K562 (cell line): ENCODE measurements around the gene ZNF343. TPM values are rescaled to one million over a fixed set of nuclear protein-coding genes. Genes with fewer than 3 reads are reported as not detected.

ENCODE experiments used
- ATAC-seq: fragments of 200-7000 bp; cut with Tn5 transposase; 3 replicates; pipeline ENCODE4 v1.9.1; 2020; ENCODE audit warnings: moderate library complexity
- BruUV-seq: library from RNA; stranded (reverse); fragments of 400-500 nt; replicated peaks from 2 replicates; lab custom pipeline; 2021; lab: Mats Ljungman, UMichigan
- CTCF ChIA-PET: fragments of 300-600 bp; formaldehyde crosslinking; extraction: SDS; loops from one replicate; lab custom pipeline; 2021; ENCODE audit warnings: low intra/inter-chr PET ratio; lab: Yijun Ruan, JAX
- POLR2A ChIA-PET: fragments of 300-600, 350-650 bp; sonication (Branson Sonifier 250); formaldehyde crosslinking; extraction: SDS; loops from one replicate; lab custom pipeline; 2021; ENCODE audit warnings: antibody characterized with exemption, inconsistent platforms; lab: Yijun Ruan, JAX
- DNase-seq, 4 experiments: peaks; one replicate each; pipeline versions ENCODE4 v3.0.0 to v3.0.0-alpha.2; 2011 to 2018; ENCODE audit warnings: low spot score in 3 of 4, mixed read lengths in 3 of 4; ENCODE audit errors: extremely low read depth in 1 of 4
- FAIRE-seq: peaks from 2 replicates; lab custom pipeline; 2011; peaks lifted over from hg19 to GRCh38; lab: Jason Lieb, UNC
- H2AFZ ChIP-seq: 2 replicates; pipeline ENCODE4 v1.6.0; 2011; ENCODE audit warnings: low read depth, low read length, control low read depth, inconsistent platforms
- H3K27ac ChIP-seq: fragments of 200-600 bp; 3 replicates; pipeline ENCODE4 v1.8.0; 2011; ENCODE audit warnings: low read depth, mild to moderate bottlenecking, control low read depth, inconsistent platforms, low read length, moderate library complexity, mixed read lengths; ENCODE audit errors: extremely low read depth
- H3K27me3 ChIP-seq, 2 experiments: fragments of 300-600 bp in 1 of 2; 2 replicates in 1 of 2; 3 replicates in 1 of 2; pipeline versions ENCODE4 v1.6.0 to v1.8.0; 2011; ENCODE audit warnings: inconsistent platforms in 2 of 2, low read length in 2 of 2, mild to moderate bottlenecking in 1 of 2, mixed read lengths in 1 of 2, moderate library complexity in 1 of 2; ENCODE audit not compliant: control insufficient read depth in 2 of 2, insufficient read depth in 2 of 2
- H3K36me3 ChIP-seq: fragments of 300-600 bp; 3 replicates; pipeline ENCODE4 v1.8.0; 2011; ENCODE audit warnings: mild to moderate bottlenecking, low read length, inconsistent platforms; ENCODE audit not compliant: control insufficient read depth, insufficient read depth
- H3K4me1 ChIP-seq, 2 experiments: fragments of 200-600 bp in 1 of 2; replicated peaks in 1 of 2; 2 replicates in 1 of 2; 3 replicates in 1 of 2; pipeline versions ENCODE4 v1.5.1 to v1.8.0; 2011; ENCODE audit warnings: inconsistent platforms in 2 of 2, low read length in 2 of 2, mild to moderate bottlenecking in 1 of 2, mixed read lengths in 1 of 2, moderate library complexity in 1 of 2; ENCODE audit not compliant: control insufficient read depth in 2 of 2, insufficient read depth in 2 of 2
- H3K4me2 ChIP-seq: 2 replicates; pipeline ENCODE4 v1.6.1; 2011; ENCODE audit warnings: low read length, control low read depth, inconsistent platforms, mixed read lengths; ENCODE audit not compliant: insufficient read depth
- H3K4me3 ChIP-seq: fragments of 200-600 bp; sonication (generic), shearing (Covaris generic); 2 replicates; pipeline ENCODE4 v1.5.1; 2016; ENCODE audit warnings: control low read depth, inconsistent platforms
- H3K79me2 ChIP-seq: fragments of 200-600 bp; 3 replicates; pipeline ENCODE4 v1.8.0; 2011; ENCODE audit warnings: low read length, inconsistent platforms; ENCODE audit not compliant: control insufficient read depth, insufficient read depth
- H3K9ac ChIP-seq, 2 experiments: 2 replicates each; pipeline versions ENCODE4 v1.6.0 to v1.6.1; 2011; ENCODE audit warnings: low read depth in 2 of 2, low read length in 2 of 2, control low read depth in 1 of 2, inconsistent platforms in 1 of 2, mild to moderate bottlenecking in 1 of 2, mixed read lengths in 1 of 2; ENCODE audit not compliant: insufficient read depth in 1 of 2
- H3K9me1 ChIP-seq: one replicate; pipeline ENCODE4 v1.6.0; 2011; ENCODE audit warnings: inconsistent platforms, mild to moderate bottlenecking, low read length, moderate library complexity; ENCODE audit not compliant: control insufficient read depth, insufficient read depth
- H3K9me3 ChIP-seq: replicated peaks from 2 replicates; pipeline ENCODE4 v1.5.1; 2011; ENCODE audit warnings: low read depth, low read length, inconsistent platforms; ENCODE audit not compliant: control insufficient read depth, insufficient read depth
- H4K20me1 ChIP-seq: replicated peaks from 2 replicates; pipeline ENCODE4 v1.6.1; 2011; ENCODE audit warnings: low read length, inconsistent platforms, mixed read lengths; ENCODE audit not compliant: control insufficient read depth, insufficient read depth
- CHAMP1 ChIP-seq: fragments of 450-650 bp; IDR thresholded peaks from 2 replicates; pipeline ENCODE4 v1.6.1; 2016; ENCODE audit warnings: mild to moderate bottlenecking
- ID3 ChIP-seq, 2 experiments: fragments of 250-450 bp in 1 of 2; fragments of 450-650 bp in 1 of 2; sonication (Bioruptor Pico) in 1 of 2; IDR thresholded peaks; 2 replicates each; pipeline versions ENCODE4 v1.6.1 to v1.8.0; 2016 to 2021; ENCODE audit warnings: mild to moderate bottlenecking in 2 of 2, moderate library complexity in 2 of 2, missing compliant biosample characterization in 1 of 2, missing genetic modification characterization in 1 of 2
- TEAD1 ChIP-seq, 2 experiments: fragments of 450-650 bp in 1 of 2; sonication (generic) in 1 of 2; formaldehyde crosslinking; IDR thresholded peaks; 2 replicates each; pipeline versions ENCODE4 v1.4.0 to v1.8.0; 2020 to 2022; ENCODE audit warnings: mild to moderate bottlenecking in 2 of 2, missing genetic modification reagents in 1 of 2
- ZNF512 ChIP-seq: IDR thresholded peaks from 2 replicates; pipeline ENCODE4 v1.6.1; 2016; ENCODE audit warnings: missing genetic modification characterization, missing compliant biosample characterization
- ZNF699 ChIP-seq: fragments of 250-450 bp; sonication (Bioruptor Pico); IDR thresholded peaks from 2 replicates; pipeline ENCODE4 v1.8.0; 2021; ENCODE audit warnings: mild to moderate bottlenecking, moderate library complexity; ENCODE audit not compliant: insufficient replicate concordance
- WGBS: fragments of 100-300 bp; shearing (Covaris generic); methylation state at CpG from one replicate; pipeline ENCODE4 v1.1.6; 2016; ENCODE audit warnings: low coverage, mixed read lengths; ENCODE audit not compliant: insufficient coverage; ENCODE audit errors: missing lambda C conversion rate; 5-methylcytosine and 5-hydroxymethylcytosine counted together
- in situ Hi-C: fragments of 300-500 bp; cut with MboI; formaldehyde crosslinking; loops from 4 replicates; pipeline ENCODE4 v1.15.0; 2018; ENCODE audit warnings: inconsistent platforms, mixed read lengths
- intact Hi-C: fragments of 100-400 bp; cut with micrococcal nuclease; formaldehyde crosslinking; loops from 2 replicates; pipeline ENCODE4 v1.14.2; 2022
- polyA plus RNA-seq, 8 experiments: library from polyadenylated mRNA; depleted of rRNA in 4 of 8; stranded (reverse) in 5 of 8; unstranded in 3 of 8; fragments of >200 nt; fragmentation: Nextera tagmentation in 2 of 8; fragmentation: Illumina TruSeq in 1 of 8; extraction: Ambion mirVana in 2 of 8; extraction: Trizol in 1 of 8; gene quantifications; 2 replicates each; pipeline versions ENCODE4 v1.2.1 to v1.2.3, GENCODE V29; 2011 to 2014; ENCODE audit warnings: inconsistent platforms in 1 of 8, missing spikeins in 1 of 8
- total RNA-seq, 7 experiments: library from RNA; depleted of rRNA in 6 of 7; stranded (reverse); fragments of >200 nt in 6 of 7; fragmentation: Illumina TruSeq in 2 of 7; extraction: Trizol in 2 of 7; gene quantifications; 2 replicates each; pipeline versions ENCODE4 v1.2.1 to v1.2.3, GENCODE V29; 2011 to 2021; ENCODE audit warnings: low replicate concordance in 1 of 7

Gene ZNF343
- total and polyA plus RNA-seq, 9 of the 15 experiments (the other 6 are each of a cell fraction or from before 2014, with no cell fraction given) = 1.4 to 9.8 (median 6.4) TPM

- 9% methylated on average over 4 of the region's 5 CpGs for WGBS
These were observed 28.4 kb upstream of the ZNF343 start for GRCh38 chr20:2537101-2537500.

More at GRCh38 chr20:2537101-2537500, 28.4 kb upstream of the ZNF343 start:
- intact Hi-C loops (no loop called here), in situ Hi-C loops (no loop called here)
- Histone ChIP-seq H3K4me2 (no peak overlapping the region), H3K4me3 (no peak overlapping the region), H4K20me1 (no peaks in the 10 kb centered on the region), H3K36me3 (no peaks in the 10 kb centered on the region), H3K9me3 (no peaks in the 10 kb centered on the region), H2AFZ (no peak overlapping the region), H3K27me3 (peaks cover 16 to 44% of the 10 kb centered on the region in 2 experiments), H3K79me2 (no peaks in the 10 kb centered on the region), H3K4me1 (peaks cover 0 to 10% of the 10 kb centered on the region in 2 experiments; a peak in 2 of 5 replicates), H3K27ac (no peak overlapping the region), H3K9ac (no peak overlapping the region), H3K9me1 (no peaks in the 10 kb centered on the region)
- DNase-seq (no peak), ATAC-seq (no peak), FAIRE-seq (no peak)
- POLR2A ChIA-PET = no interaction called here
- CTCF ChIA-PET = no interaction called here
- TF ChIP-seq TEAD1 (CRISPR knock-in tag; IDR thresholded peaks at IDR 0.05) (no peak), ID3 (CRISPR knock-in tag; IDR thresholded peaks at IDR 0.05) (no peak), ID3 (tag; IDR thresholded peaks at IDR 0.05) (no peak), ZNF699 (CRISPR knock-in tag) (no peak), CHAMP1 (no peak), ZNF512 (no peak)
- no TSS peak for BruUV-seq
